ENCODE results near the gene LGR4.

The LGR4 gene

GRCh38 chr11:27421819-27422494 lies 50.6 kb downstream of the LGR4 start:
- no peak for DNase-seq

GRCh38 chr11:27420722-27421572 lies 51.6 kb downstream of the LGR4 start:
- DNase-seq = no peak

- no peak for DNase-seq
Measured at GRCh38 chr11:27420217-27420616, 52.4 kb downstream of the LGR4 start.

DNA sequence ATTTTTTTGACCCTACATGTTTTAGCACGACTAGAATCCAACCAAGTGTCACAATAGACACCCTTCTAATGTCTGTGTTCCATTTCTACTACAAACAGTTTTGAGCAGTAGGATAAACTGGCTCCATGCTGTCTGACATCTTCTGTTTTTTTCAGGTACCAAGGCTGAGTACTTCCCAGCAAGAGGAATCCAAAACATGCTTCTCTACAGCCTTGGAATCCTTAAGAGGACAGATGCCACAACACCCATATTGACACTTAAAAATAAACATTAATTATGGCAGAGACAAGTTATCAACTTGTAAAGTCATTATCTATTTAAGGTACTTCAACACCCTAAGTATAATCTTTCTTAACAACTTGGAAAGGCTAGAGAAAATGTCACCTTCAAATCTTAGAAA lies 54.2 kb downstream of the LGR4 start:
- DNase-seq = no peak

- no peak for DNase-seq
Measured at GRCh38 chr11:27416568-27417176, 55.9 kb downstream of the LGR4 start.

DNA sequence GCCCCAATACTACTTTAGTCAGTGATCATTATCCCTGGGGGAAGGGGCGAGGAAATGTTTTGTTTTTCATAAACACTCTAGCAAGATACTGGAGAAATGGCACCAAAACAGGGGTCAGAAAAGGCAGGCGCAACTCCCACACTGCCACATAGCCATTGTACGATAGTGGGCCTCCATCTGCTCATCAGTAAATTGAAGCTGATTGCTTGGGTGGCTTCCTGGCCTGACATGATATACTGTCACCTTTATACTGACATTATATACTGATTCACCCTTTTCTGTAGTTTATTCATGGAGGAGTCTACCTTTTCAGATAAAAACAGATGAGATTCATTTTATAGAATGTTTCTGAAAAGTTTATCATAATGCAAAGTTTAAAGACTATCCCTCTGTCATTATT lies 57.9 kb downstream of the LGR4 start:
- no peak for DNase-seq

DNA sequence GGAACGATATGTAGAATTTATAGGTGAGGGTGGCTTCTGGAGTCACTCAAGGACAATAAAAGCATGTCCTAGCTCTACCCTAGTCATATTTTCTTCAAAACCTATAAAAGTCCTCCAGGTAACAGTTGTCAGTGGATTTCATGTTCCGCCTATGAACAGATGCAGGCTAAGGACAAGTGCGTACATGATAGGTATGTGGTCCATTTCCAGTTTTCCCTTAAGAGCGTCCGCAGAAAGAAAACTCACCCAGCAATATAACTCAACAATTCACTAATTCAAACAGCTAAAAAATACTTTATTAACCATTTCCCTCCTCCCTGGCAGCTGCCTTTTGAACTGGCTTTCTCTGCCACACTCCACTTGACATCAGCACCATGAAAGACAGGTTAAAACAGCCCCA lies 59.4 kb downstream of the LGR4 start:
- no peak for DNase-seq

DNA sequence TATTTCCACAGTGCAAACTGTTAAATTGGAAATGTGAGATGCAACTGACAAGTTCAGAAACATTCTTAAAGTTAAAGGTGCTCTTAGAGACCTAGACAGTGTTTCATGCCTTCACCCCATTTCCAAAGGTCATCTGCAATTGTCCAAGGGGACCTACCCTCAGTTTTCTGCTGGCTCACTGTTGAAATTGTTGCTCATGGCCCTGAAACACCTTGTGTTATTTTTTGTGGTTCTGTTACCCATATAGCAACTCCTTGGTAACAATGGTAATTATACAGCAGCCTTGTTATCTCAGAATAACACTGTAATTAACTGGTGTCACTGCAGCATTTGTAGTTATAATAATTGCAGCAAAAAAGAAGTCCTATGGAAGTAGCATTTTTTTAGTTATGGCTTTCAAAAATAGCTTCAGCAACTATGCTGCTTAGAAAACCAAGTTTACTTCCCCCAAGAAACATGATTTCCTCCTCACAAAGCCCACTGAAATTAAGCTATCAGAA lies 60.3 kb downstream of the LGR4 start:
- DNase-seq = no peak

GRCh38 chr11:27411328-27411727 lies 61.3 kb downstream of the LGR4 start:
- DNase-seq = no peak

DNA sequence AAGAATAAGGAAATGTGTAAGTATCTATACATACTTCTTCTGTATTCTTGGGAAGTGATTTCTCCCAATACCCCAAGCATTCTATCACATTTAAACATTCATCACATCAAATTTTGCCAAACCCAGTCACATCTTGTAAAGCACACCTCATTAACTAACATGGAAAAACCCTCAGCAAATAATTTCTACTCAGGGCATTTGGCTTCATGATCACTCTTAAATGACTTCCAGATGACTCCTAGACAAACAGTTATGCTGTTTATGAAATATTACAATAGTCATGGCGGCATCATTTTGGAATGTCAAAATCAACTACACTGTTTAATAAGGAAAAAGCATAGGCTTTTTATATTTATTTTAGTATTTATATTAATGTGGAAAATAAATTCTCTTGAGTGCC lies 62.3 kb downstream of the LGR4 start:
- DNase-seq = no peak

DNA sequence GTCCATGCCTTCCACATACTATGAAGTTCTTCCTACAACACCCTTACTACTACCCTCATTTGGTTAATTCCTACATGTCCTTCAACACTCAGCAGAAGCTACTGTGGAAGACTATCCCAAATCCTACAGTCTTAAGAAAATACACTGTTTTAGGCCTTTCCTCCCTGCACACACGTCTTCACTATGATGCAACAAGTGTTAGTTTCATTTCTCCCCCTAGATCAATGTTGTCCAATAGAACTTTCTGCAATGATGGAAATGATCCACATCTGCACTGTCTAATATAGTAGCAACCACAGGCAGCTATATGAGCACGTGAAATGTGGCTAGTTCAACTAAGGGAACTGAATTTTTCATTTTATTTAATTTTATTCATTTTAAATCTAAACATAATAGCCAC lies 62.8 kb downstream of the LGR4 start:
- DNase-seq = no peak

DNA sequence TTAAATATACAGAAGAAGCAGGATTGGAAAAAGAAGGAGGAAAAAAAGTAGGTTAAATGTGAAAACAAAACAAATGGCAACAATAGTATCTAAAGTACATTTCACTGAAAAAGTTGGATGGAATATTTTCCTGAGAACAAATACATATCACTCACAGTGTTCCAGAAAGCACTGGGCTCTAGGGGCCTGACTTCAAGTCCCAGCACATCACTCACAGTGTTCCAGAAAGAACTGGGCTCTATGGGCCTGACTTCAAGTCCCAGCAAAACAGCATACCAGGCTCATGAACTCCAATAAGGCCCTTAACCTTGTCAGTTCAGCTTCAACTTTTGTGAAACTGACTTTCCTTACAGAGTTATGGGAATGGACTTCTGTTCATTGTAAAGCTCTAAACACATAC lies 63.5 kb downstream of the LGR4 start:
- DNase-seq = no peak

DNA sequence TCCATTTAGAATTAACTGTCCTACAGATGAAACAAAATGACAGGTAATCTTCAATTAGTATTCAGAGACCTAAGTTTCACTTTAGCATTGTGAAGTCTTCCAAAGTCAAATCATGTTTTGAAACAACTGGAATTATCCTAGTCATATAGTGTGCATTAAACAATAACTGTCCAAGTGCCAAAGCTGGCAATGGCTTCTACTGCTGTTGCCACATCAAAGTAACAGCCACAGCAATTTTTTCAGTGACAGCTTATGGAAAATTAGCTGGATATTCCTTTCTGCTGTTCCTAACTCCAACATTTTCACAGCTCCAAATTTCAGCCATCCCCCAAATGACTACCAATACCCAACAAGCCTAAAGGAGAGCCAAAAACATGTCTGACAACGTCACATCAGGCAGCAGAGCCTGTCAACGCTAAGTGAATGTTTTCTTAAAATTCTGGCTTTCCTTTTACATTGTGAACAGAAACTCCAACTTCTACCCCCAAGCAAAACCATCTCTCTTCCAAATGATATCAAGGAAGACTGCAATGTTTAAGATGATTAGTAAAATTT lies 64.3 kb downstream of the LGR4 start:
- no peak for DNase-seq

DNA sequence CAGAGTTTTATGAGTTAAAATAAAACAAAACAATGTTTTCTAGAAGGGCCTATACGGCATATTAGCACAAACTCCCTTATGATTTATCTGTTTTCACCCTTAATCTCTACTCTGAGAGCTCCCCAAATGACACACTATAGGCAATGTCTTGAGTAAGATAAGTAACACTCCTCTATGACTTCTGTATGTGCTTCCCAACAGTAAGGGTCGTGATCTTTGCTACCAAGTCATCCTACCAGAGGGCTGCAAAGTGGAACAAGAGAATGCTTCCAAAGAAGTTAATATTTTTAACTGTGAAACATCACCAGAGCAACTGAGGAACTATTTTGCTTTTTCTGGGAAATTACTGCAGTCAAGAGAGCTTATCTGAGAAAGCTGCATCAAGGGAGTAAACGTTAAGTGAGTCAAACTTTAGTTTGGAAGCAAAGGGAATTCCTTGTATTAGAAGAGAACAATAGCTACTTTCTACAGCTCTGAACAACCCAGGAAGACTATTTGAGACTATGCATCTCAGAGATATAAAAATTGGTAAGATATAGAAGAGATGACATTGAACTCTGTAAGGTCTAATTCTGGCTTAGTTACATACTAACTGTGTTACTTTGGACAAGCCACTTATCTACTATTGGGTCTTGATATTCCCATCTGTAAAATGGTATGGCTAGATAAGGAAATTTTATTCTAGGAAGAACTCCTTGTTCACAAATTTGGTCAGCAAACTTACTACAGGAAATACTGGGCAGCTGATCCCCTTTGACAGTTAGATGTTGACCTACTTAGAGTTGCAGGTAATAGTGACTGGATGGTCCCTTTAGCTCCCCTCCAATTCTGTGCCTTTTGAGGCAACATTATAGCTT lies 65.9 kb downstream of the LGR4 start:
- no peak for DNase-seq

- no peak for DNase-seq
Measured at GRCh38 chr11:27405134-27405533, 67.5 kb downstream of the LGR4 start.

DNA sequence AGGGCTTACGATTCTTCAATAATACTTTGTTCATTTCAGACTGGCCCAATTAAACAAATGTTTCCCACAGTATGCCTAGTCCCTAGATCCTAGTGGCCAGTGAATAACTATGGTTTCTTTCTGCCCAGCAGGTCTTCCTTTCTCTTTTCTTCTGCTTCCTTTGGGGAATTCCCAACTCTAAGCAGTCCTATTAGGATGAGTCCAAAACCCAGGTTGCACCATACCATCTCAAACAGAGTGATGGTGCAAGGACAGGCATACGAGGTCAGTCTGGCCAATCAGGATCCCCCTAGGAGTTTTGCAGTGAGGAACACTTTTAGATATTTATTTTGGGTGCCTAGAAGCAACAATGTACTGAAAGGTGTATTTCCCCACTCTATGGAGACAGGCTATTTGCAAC lies 68.2 kb downstream of the LGR4 start:
- no peak for DNase-seq

DNA sequence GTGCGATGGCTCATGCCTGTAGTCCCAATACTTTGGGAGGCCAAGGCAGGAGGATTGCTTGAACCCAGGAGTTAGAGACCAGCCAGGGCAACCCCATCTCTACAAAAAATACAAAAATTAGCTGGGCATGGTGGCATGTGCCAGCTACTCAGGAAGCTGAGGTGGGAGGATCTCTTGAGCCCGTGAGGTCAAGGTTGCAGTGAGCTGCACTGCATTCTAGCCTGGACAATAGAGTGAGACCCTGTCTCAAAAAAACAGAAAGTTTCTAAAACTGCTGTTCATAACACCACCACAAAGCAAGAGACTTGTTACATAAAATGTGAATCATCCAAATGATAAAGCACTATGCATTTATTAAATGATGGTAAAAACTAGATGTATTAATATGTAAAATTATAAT lies 69.4 kb downstream of the LGR4 start:
- no peak for DNase-seq

- DNase-seq = no peak
Measured at GRCh38 chr11:27402450-27402849, 70.1 kb downstream of the LGR4 start.

- DNase-seq = no peak
Measured at GRCh38 chr11:27401833-27402316, 70.7 kb downstream of the LGR4 start.

DNA sequence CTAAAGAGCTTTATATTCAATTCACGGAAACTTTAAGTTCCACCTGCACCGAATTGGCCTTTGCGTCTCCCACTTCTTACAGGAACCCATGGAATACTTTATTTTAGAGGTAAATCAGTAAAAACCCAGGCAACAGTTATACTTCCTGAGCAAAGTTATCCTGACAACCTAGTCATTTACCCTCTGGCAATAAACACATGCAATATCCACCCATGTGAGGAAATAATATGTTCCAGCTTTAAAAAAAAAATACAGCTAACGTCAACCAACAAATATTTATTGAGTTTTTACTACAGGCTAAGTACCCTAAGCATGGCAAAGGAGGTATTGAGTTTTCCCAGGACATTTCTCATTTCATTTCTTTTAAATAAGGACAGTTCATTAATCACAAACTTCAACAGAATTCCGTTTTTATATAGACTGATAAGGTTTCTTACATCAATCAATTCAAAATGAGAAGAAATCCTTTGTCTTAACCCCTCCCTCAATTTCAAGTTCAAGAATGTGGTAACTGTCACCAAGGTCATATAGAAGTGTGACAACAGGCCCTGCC lies 71.2 kb downstream of the LGR4 start:
- no peak for DNase-seq

- DNase-seq = no peak
Measured at GRCh38 chr11:27398400-27398770, 74.2 kb downstream of the LGR4 start.
